Measurements from ENCODE around the gene NCAN.
"Not testable (repeated sequence)": the region's sequence is repeated elsewhere in the genome, so short reads cannot be mapped to it uniquely, and the experiment has no call there.

NCAN gene

DNA sequence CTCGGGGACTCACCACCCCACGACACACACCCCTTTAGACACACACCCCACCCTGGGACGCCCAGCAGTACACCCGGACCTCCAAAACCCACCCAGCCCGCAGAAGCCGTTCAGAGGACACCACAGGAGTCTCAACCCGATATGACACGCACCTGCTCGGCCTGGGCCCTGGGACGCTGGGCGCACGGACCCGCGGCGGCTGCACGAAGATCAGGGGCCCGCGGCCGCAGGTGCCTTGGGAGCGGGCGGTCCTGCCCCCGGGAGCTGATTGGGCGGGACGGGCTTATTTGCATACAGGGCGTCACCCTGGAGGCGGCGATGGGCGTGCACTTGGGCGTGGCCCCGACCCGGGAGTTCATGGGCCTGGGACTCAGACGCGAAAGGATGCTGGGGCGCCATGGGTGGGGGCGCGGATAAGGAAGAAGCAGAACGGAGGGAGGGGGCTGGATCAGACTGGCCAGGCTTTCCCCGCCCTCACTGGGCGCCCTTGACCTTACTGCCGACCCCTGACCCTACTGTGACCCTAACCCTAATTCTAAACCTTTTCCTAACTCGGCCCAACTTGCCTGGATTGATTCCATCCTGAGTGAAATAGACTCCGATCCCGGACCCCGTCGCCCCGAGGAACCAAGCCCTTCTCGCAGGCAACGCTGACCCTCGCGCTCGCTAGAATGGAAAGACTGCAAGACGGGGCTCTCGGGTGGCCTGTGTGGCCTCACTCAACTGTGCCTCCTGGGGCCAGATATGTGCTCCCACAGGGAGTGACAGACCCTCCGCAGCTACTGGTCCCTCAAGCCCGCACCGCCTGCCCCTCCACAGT is 41.5 kb upstream of the NCAN start, which contains the start of gene MEF2B:
MEF2B (minus strand) TSS at position 211 of the 820 bp plus-strand sequence. CDS start 19,528 bp downstream, outside the sequence.
- Histone ChIP-seq H3K27me3 (peaks cover 0 to 5% of the 10 kb centered on the region in 2 donors), H3K36me3 (peaks cover 0 to 9% (median 0%) of the 10 kb centered on the region in 3 donors), H3K27ac (no peak within 1 kb of the TSS), H3K4me1 (peaks cover 0 to 16% (median 10%) of the 10 kb centered on the region in 4 donors), H3K4me3 (peak within 1 kb of the TSS in 1 of 2 donors; percentile 32), H3K9me3 (no peaks in the 10 kb centered on the region)
- DNase-seq = peak in 1 of 2 donors; percentile 47
- intact Hi-C loops (cut with DNase I; ENCODE audit: low total_unique reads) = no loop called here
- no peak for TF ChIP-seq CTCF (IDR thresholded peaks at IDR 0.05)

GRCh38 chr19:19170873-19171672 is 40.7 kb upstream of the NCAN start:
- Histone ChIP-seq H3K36me3 (peaks cover 3 to 16% (median 6%) of the 10 kb centered on the region in 3 donors), H3K4me1 (peaks cover 0 to 18% (median 10%) of the 10 kb centered on the region in 4 donors), H3K27me3 (peaks cover 0 to 5% of the 10 kb centered on the region in 2 donors), H3K9me3 (no peaks in the 10 kb centered on the region), H3K4me3 (no peak overlapping the region), H3K27ac (no peak overlapping the region)
- no peak for TF ChIP-seq CTCF (IDR thresholded peaks at IDR 0.05)
- intact Hi-C loops (cut with DNase I; ENCODE audit: low total_unique reads) = no loop called here
- no peak for DNase-seq

DNA sequence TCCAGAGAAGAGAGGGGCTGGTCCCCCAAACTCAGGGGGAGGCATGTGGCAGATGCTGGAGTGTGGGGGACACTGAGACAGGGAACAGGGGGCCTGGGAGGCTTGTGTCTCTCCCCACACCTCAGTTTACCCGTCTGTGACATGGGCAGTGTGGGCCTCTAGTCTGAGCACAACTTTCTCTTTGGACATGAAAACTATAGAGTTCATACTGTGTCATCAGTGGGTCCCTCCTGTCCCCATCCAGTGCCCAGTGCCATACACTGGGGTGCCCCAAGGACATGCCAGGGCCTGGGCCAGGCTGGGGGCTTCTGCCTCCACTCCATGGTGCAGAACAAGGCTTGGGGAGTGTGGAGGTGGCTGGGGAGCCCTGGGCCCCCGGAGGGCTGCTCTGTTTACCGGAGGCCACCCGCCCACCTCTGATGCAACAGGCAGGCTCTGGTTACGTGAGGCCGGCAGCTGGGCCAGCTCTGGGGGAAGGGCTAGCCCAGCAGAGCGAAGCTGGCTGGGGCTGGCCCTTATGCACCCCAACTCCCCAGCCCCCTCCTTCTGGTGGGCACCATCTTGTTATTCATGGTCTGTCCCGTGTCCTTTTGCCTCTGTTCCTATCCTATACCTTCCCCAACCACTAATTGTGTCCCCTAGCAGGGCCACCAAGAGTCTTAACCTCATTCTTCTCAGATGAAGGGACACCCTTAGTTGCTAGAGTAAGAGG is 39.8 kb upstream of the NCAN start:
- Histone ChIP-seq H3K9me3 (no peaks in the 10 kb centered on the region), H3K4me3 (no peak overlapping the region), H3K36me3 (peaks cover 5 to 25% (median 15%) of the 10 kb centered on the region in 3 donors), H3K27ac (no peak overlapping the region), H3K4me1 (peaks cover 0 to 18% (median 10%) of the 10 kb centered on the region in 4 donors), H3K27me3 (peaks cover 0 to 5% of the 10 kb centered on the region in 2 donors)
- DNase-seq = no peak
- intact Hi-C loops (cut with DNase I; ENCODE audit: low total_unique reads) = no loop called here
- no peak for TF ChIP-seq CTCF (IDR thresholded peaks at IDR 0.05)

DNA sequence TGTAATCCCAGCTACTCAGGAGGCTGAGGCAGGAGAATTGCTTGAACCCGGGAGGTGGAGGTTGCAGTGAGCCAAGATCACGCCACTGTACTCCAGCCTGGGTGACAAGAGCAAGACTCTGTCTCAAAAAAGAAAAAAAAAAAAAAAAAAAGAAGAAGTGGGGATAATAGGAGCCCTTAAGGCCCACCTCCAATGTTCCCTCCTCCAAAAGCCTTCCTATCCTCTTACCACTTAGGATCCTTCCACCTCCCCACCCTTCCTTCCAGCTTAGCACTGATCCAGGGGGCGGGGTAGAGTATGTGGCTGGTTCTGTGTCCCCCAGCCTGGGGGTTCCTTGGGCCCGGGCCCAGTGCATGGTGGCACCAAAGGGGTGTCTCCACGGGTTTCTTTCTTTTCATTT is 38.5 kb upstream of the NCAN start:
- intact Hi-C loops (cut with DNase I; ENCODE audit: low total_unique reads); H3K4me3 ChIP-seq; H3K27me3 ChIP-seq; H3K27ac ChIP-seq; DNase-seq; H3K9me3 ChIP-seq: not testable (repeated sequence)
- H3K36me3 ChIP-seq = peaks cover 6 to 38% (median 21%) of the 10 kb centered on the region in 3 donors
- H3K4me1 ChIP-seq = peaks cover 0 to 18% (median 10%) of the 10 kb centered on the region in 4 donors

DNA sequence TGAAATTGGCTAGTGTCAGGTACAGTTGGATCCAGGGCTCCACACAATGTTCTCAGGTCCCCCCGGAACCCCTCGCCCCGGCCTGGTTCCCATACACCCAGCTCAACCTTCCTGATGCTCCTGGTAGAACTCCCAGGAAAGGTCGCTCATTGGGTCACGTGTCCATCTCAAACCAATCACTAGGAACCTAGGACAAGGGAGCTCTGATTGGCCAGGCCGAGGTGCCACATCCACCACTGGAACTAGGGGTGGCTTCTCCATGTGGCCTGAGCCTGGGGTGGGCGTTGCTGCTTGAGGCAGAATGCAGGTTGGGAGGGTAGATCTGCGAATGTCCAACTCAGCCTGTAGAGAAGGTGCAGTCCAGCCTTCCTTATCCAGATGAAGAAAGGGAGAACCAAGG is 34.8 kb upstream of the NCAN start:
- no peak overlapping the region for H3K4me3 ChIP-seq
- peaks cover 0 to 4% of the 10 kb centered on the region in 2 donors for H3K27me3 ChIP-seq
- H3K4me1 ChIP-seq = peaks cover 0 to 6% (median 0%) of the 10 kb centered on the region in 4 donors
- H3K27ac ChIP-seq = no peak overlapping the region
- TF ChIP-seq CTCF (IDR thresholded peaks at IDR 0.05) = no peak
- H3K9me3 ChIP-seq = no peaks in the 10 kb centered on the region
- no peak for DNase-seq
- peaks cover 22 to 75% (median 44%) of the 10 kb centered on the region in 3 donors for H3K36me3 ChIP-seq
- intact Hi-C loops (cut with DNase I; ENCODE audit: low total_unique reads) = loop anchor here (5.0 kb wide), 1 partner anchor 125 kb away; no protein-coding TSS in a partner anchor

All from tibial artery (tissue), 4 donors.